Testis (tissue), 3 donors: ENCODE measurements around the gene SNTG2. TPM values are rescaled to one million over a fixed set of nuclear protein-coding genes. Genes with fewer than 3 reads are reported as not detected.

ENCODE experiments used
- DNase-seq: peaks from one replicate; pipeline ENCODE4 v3.0.0-alpha.2; 2019
- H3K27ac ChIP-seq, 2 donors: fragments of 200-600 bp; sonication (generic); one replicate each; pipeline ENCODE4 v1.5.1; 2019
- H3K27me3 ChIP-seq: fragments of 200-600 bp; sonication (generic); one replicate; pipeline ENCODE4 v1.5.1; 2019
- H3K36me3 ChIP-seq: fragments of 200-600 bp; sonication (generic); one replicate; pipeline ENCODE4 v1.5.1; 2017; ENCODE audit warnings: low read depth; ENCODE audit errors: missing control alignments
- H3K4me1 ChIP-seq: fragments of 200-600 bp; sonication (generic); one replicate; pipeline ENCODE4 v1.5.1; 2019
- H3K4me3 ChIP-seq, 2 donors: fragments of 200-600 bp; sonication (generic); one replicate each; pipeline ENCODE4 v1.5.1; 2017 to 2019
- H3K9me3 ChIP-seq: fragments of 200-600 bp; sonication (generic); one replicate; pipeline ENCODE4 v1.5.1; 2017
- CTCF ChIP-seq, 3 experiments: fragments of 450-650 bp in 2 of 3; fragments of 200-600 bp in 1 of 3; sonication (generic) in 1 of 3; IDR thresholded peaks; one replicate each; pipeline ENCODE4 v1.5.1; 2016 to 2019; ENCODE audit warnings: antibody characterized with exemption in 3 of 3, mild to moderate bottlenecking in 2 of 3, moderate library complexity in 1 of 3
- POLR2A ChIP-seq: fragments of 450-650 bp; IDR thresholded peaks from one replicate; pipeline ENCODE4 v1.6.1; 2017; ENCODE audit warnings: antibody characterized with exemption, mild to moderate bottlenecking, moderate library complexity
- WGBS, 2 donors: methylation state at CpG; one replicate each; pipeline ENCODE4 v1.1.5; 2018; 5-methylcytosine and 5-hydroxymethylcytosine counted together
- intact Hi-C: fragments of 100-400 bp; cut with DNase I; formaldehyde crosslinking; loops from one replicate; pipeline ENCODE4 v1.15.1; 2023; ENCODE audit warnings: low total_unique reads
- polyA plus RNA-seq: library from polyadenylated mRNA; stranded (reverse); fragments of 350-450 nt; fragmentation: Illumina TruSeq; extraction: RNeasy Lipid Tissue Mini Kit (QIAGEN cat#74804); gene quantifications from one replicate; pipeline ENCODE4 v1.2.3, GENCODE V29; 2014; ENCODE audit warnings: low read depth, low replicate concordance; ENCODE audit not compliant: insufficient read depth
- total RNA-seq, 2 donors: library from RNA; depleted of rRNA; stranded (reverse); fragments of >200 nt; gene quantifications; one replicate each; pipeline ENCODE4 v1.2.3, GENCODE V29; 2016

The SNTG2 gene
- total and polyA plus RNA-seq, 3 donors from 2014 or later = 8.7 to 10.2 (median 9.1) TPM

GRCh38 chr2:1046067-1046466 is 95.4 kb downstream of the SNTG2 start:
- no peak for DNase-seq
- Histone ChIP-seq H3K4me3 (no peak overlapping the region), H3K27ac (no peak overlapping the region), H3K27me3 (no peaks in the 10 kb centered on the region), H3K4me1 (no peaks in the 10 kb centered on the region), H3K9me3 (no peaks in the 10 kb centered on the region), H3K36me3 (no peaks in the 10 kb centered on the region)
- TF ChIP-seq CTCF (IDR thresholded peaks at IDR 0.05) (no peak), POLR2A (no peak)
- WGBS, 2 donors = 80 to 81% methylated on average over 4 of the region's 4 CpGs
- intact Hi-C loops = no loop called here

GRCh38 chr2:1047485-1047884 is 96.8 kb downstream of the SNTG2 start:
- intact Hi-C loops = no loop called here
- 29 to 32% methylated on average over 1 of the region's 1 CpG for WGBS, 2 donors
- TF ChIP-seq CTCF (IDR thresholded peaks at IDR 0.05) (no peak), POLR2A (no peak)
- no peaks in the 10 kb centered on the region for H3K4me1 ChIP-seq
- no peaks in the 10 kb centered on the region for H3K36me3 ChIP-seq
- DNase-seq = no peak
- no peak overlapping the region for H3K4me3 ChIP-seq
- H3K27ac ChIP-seq = no peak overlapping the region
- no peaks in the 10 kb centered on the region for H3K9me3 ChIP-seq
- H3K27me3 ChIP-seq = no peaks in the 10 kb centered on the region

GRCh38 chr2:1049691-1050090 is 99.0 kb downstream of the SNTG2 start:
- Histone ChIP-seq H3K27me3 (no peaks in the 10 kb centered on the region), H3K4me3 (no peak overlapping the region), H3K36me3 (no peaks in the 10 kb centered on the region), H3K9me3 (no peaks in the 10 kb centered on the region), H3K4me1 (no peaks in the 10 kb centered on the region), H3K27ac (no peak overlapping the region)
- 59 to 61% methylated on average over 2 of the region's 2 CpGs for WGBS, 2 donors
- no peak for DNase-seq
- intact Hi-C loops = no loop called here
- TF ChIP-seq POLR2A = no peak
- no peak for TF ChIP-seq CTCF (IDR thresholded peaks at IDR 0.05)

- H3K27me3 ChIP-seq = no peaks in the 10 kb centered on the region
- DNase-seq = no peak
- H3K9me3 ChIP-seq = no peaks in the 10 kb centered on the region
- WGBS, 2 donors = 64 to 65% methylated on average over 3 of the region's 3 CpGs
- TF ChIP-seq CTCF (IDR thresholded peaks at IDR 0.05) (no peak), POLR2A (no peak)
- H3K4me3 ChIP-seq = no peak overlapping the region
- intact Hi-C loops = no loop called here
- no peak overlapping the region for H3K27ac ChIP-seq
- no peaks in the 10 kb centered on the region for H3K36me3 ChIP-seq
- H3K4me1 ChIP-seq = no peaks in the 10 kb centered on the region
These were observed 100.4 kb downstream of the SNTG2 start for GRCh38 chr2:1051075-1051474.

GRCh38 chr2:1052771-1053191 is 102.1 kb downstream of the SNTG2 start:
- Histone ChIP-seq H3K4me1 (no peaks in the 10 kb centered on the region), H3K27me3 (no peaks in the 10 kb centered on the region), H3K27ac (no peak overlapping the region), H3K36me3 (no peaks in the 10 kb centered on the region), H3K9me3 (no peaks in the 10 kb centered on the region), H3K4me3 (no peak overlapping the region)
- WGBS, 2 donors = 40 to 49% methylated on average over 8 of the region's 8 CpGs
- TF ChIP-seq POLR2A (no peak), CTCF (IDR thresholded peaks at IDR 0.05) (no peak)
- no peak for DNase-seq
- intact Hi-C loops = no loop called here
